Kidney (tissue), 14 donors: ENCODE measurements around the gene MYO5A. TPM values are rescaled to one million over a fixed set of nuclear protein-coding genes. Genes with fewer than 3 reads are reported as not detected.
"Not testable (repeated sequence)": the region's sequence is repeated elsewhere in the genome, so short reads cannot be mapped to it uniquely, and the experiment has no call there.

Experiments
- DNase-seq, 5 donors: peaks; one replicate each; pipeline ENCODE4 v3.0.0-alpha.2; 2013 to 2020
- FAIRE-seq: peaks from 2 replicates; lab custom pipeline; 2012; peaks lifted over from hg19 to GRCh38; lab: Jason Lieb, UNC
- H3K27ac ChIP-seq, 2 donors: one replicate each; pipeline ENCODE4 v1.7.0; 2013; ENCODE audit warnings: low read depth in 2 of 2, low read length in 2 of 2, inconsistent platforms in 1 of 2
- H3K27me3 ChIP-seq: one replicate; pipeline ENCODE4 v1.7.1; 2013; ENCODE audit warnings: low read length, inconsistent platforms; ENCODE audit not compliant: control insufficient read depth, insufficient read depth
- H3K36me3 ChIP-seq, 3 donors: one replicate each; pipeline versions ENCODE4 v1.7.0 to v1.7.1; 2013; ENCODE audit warnings: low read length in 3 of 3, control low read depth in 1 of 3, inconsistent platforms in 1 of 3; ENCODE audit not compliant: insufficient read depth in 3 of 3, control insufficient read depth in 2 of 3
- H3K4me1 ChIP-seq, 3 donors: one replicate each; pipeline versions ENCODE4 v1.7.0 to v1.7.1; 2013; ENCODE audit warnings: low read length in 3 of 3, inconsistent platforms in 1 of 3, low read depth in 1 of 3; ENCODE audit not compliant: control insufficient read depth in 2 of 3, insufficient read depth in 2 of 3
- H3K4me3 ChIP-seq, 3 donors: one replicate each; pipeline versions ENCODE4 v1.7.0 to v1.8.1; 2013; ENCODE audit warnings: low read length in 3 of 3, control low read depth in 1 of 3, inconsistent platforms in 1 of 3
- H3K9ac ChIP-seq, 3 donors: one replicate each; pipeline versions ENCODE4 v1.7.0 to v1.7.1; 2013; ENCODE audit warnings: low read length in 3 of 3, control low read depth in 1 of 3, inconsistent platforms in 1 of 3
- H3K9me3 ChIP-seq, 3 donors: one replicate each; pipeline versions ENCODE4 v1.7.0 to v1.7.1; 2013; ENCODE audit warnings: low read length in 3 of 3, control low read depth in 1 of 3, inconsistent platforms in 1 of 3; ENCODE audit not compliant: control insufficient read depth in 2 of 3, insufficient read depth in 1 of 3
- CTCF ChIP-seq: IDR thresholded peaks from 3 replicates; pipeline ENCODE4 v1.5.1; 2012; ENCODE audit warnings: mild to moderate bottlenecking, moderate library complexity, borderline replicate concordance; ENCODE audit not compliant: insufficient read depth; ENCODE audit errors: extremely low read depth
- intact Hi-C: fragments of 100-400 bp; cut with DNase I; formaldehyde crosslinking; loops from one replicate; pipeline ENCODE4 v1.11.1; 2022
- polyA plus RNA-seq: library from polyadenylated mRNA; stranded (reverse); fragments of 350-450 nt; fragmentation: Illumina TruSeq; extraction: RNeasy Lipid Tissue Mini Kit (QIAGEN cat#74804); gene quantifications from one replicate; pipeline ENCODE4 v1.2.3, GENCODE V29; 2014; ENCODE audit warnings: low read depth, low replicate concordance; ENCODE audit not compliant: insufficient read depth
- total RNA-seq: library from RNA; stranded (reverse); fragmentation: NEBNext Ultra II Directional; extraction: Animal tissue kit (Norgen Biotek cat#: 25700); gene quantifications from one replicate; pipeline ENCODE4 v1.2.1, GENCODE V29; 2021
- donor health status: control.
- donor health status: control.
- donor health status: control.
- donor health status: control.
- donor health status: control.
- donor health status: DM: yes; HTN: yes; CAD: no.
- donor health status: Normal renal cell carcinoma (clear cell type).

The MYO5A gene
- total and polyA plus RNA-seq, 2 donors from 2014 or later, result 3.5 to 32.9 TPM

DNA sequence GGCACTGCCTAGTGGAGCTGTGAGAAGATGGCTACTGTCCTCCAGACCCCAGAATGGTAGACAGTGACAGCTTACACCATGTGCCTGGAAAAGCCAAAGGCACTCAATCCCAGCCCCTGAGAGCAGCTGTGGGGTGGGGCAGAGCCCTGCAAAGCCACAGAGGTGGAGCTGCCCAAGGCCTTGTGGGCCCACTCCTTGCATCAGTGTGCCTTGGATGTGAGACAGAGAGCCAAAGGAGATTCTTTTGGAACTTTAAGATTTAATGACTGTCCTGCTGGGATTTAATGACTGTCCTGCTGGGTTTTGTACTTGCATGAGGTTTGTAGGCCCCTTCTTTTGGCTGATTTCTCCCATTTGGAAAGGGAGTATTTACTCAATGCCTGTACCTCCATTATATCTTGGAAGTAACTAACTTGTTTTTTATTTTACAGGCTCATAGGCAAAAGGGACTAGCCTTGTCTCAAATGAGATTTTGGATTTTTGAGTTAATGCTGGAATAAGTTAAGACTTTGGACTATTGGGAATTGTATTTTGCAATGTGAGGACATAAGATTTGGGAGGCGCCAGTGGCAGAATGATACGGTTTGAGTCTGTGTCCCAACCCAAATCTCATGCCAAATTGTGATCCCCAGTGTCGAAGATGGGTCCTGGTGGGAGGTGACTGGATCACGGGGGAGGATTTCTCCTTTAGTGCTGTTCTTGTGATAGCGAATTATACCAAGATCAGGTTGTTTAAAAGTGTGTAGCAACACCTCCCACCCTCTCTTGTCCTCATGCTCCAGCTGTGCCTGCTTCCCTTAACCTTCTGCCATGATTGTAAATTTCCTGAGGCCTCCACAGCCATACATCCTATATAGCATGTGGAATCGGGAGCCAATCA, 80.4 kb downstream of the MYO5A start:
- Histone ChIP-seq H3K27ac (no peak overlapping the region), H3K4me1 (peaks cover 0 to 2% (median 0%) of the 10 kb centered on the region in 3 donors), H3K9ac (no peak overlapping the region), H3K4me3 (no peak overlapping the region), H3K27me3 (no peaks in the 10 kb centered on the region), H3K36me3 (no peaks in the 10 kb centered on the region), H3K9me3 (no peaks in the 10 kb centered on the region)
- DNase-seq (no peak), FAIRE-seq (no peak)
- TF ChIP-seq CTCF, result no peak
- intact Hi-C loops, result no loop called here

DNA sequence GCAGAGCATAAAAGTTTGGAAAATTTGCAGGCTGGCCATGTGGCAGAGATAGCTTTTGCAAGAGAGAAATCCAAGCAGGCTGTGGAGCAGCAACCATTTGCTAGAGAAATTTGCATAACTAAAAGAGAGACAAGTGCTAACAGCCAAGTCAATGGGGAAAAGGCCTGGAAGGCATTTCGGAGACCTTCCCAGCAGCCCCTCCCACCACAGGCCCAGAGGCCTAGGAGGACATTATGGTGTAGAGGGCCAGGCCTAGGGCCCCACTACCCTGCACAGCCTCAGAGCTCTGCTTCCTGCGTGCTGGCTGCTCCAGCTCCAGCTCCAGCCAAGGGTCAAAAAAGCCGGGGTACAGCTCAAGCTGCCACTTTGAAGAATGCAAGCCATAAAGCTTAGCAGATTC, 82.7 kb downstream of the MYO5A start:
- Histone ChIP-seq H3K36me3 (no peaks in the 10 kb centered on the region), H3K27ac (no peak overlapping the region), H3K9me3 (no peaks in the 10 kb centered on the region), H3K9ac (no peak overlapping the region), H3K27me3 (no peaks in the 10 kb centered on the region), H3K4me1 (peaks cover 0 to 2% (median 0%) of the 10 kb centered on the region in 3 donors), H3K4me3 (no peak overlapping the region)
- intact Hi-C loops, result no loop called here
- FAIRE-seq (no peak), DNase-seq (no peak)
- no peak for TF ChIP-seq CTCF

DNA sequence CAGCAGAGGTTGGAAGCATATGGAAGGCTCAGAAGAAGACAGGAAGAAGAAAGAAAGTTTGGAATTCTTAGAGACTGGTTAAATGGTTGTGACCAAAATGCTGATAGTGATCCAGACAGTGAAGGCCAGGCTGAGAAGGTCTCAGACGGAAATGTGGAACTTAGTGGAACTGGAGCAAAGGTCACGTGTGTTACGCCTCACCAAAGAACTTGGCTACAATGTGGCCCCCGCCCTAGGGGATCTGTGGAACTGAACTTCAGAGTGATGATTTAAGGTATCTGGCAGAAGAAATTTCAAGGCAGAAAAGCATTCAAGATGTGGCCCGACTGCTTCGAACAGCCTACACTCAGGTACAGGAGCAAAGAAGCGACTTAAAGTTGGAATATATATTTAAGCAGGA, 83.1 kb downstream of the MYO5A start:
- Histone ChIP-seq H3K9ac (no peak overlapping the region), H3K4me1 (peaks cover 0 to 2% (median 0%) of the 10 kb centered on the region in 3 donors), H3K4me3 (no peak overlapping the region), H3K27ac (no peak overlapping the region), H3K36me3 (no peaks in the 10 kb centered on the region), H3K9me3 (no peaks in the 10 kb centered on the region), H3K27me3 (no peaks in the 10 kb centered on the region)
- intact Hi-C loops, result no loop called here
- FAIRE-seq, result no peak
- DNase-seq, result no peak
- no peak for TF ChIP-seq CTCF

GRCh38 chr15:52443205-52443604, 85.5 kb downstream of the MYO5A start:
- FAIRE-seq, H3K4me1 ChIP-seq, intact Hi-C loops, DNase-seq, H3K27ac ChIP-seq, H3K9ac ChIP-seq, H3K4me3 ChIP-seq, H3K36me3 ChIP-seq, H3K9me3 ChIP-seq, H3K27me3 ChIP-seq: not testable (repeated sequence)
